ENCODE results near the gene KREMEN2.

DNA sequence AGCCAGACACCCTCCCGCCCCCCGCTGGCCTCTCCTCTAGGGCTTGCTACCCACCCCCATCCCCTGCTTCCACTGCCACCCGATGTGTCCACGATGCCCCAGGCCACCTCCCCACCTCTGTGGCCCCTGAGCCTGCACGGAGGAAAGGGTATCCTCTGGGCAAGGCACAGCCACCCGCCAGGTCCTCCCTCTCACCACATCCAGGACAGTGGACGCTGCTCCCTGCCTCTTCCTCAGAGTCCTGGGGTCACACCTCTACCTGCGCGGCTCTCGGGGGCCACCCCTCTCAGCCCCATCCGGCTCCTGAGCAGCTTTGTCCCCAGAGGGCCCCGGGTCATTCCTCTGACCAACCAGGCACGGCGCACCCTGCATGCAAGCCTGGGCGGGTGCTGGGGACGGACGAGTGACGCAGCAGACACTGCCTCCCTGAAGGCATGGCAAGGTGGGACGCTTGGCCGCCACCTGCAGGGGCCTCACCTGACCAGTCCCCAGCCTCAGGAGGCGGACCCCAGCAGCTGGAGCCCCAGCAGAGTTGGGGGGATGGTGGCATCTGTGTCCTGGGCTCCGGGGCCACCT is 27.6 kb upstream of the KREMEN2 start:
- TF ChIP-seq MLX (CRISPR knock-in tag; IDR thresholded peaks at IDR 0.05): no peak
- no peak for TF ChIP-seq ZNF354B (CRISPR knock-in tag; IDR thresholded peaks at IDR 0.05)
- no peak for TF ChIP-seq EZH2 (conservative IDR thresholded peaks at IDR 0.05; ENCODE audit: low read depth, low read length)
- TF ChIP-seq ZNF609 (CRISPR knock-in tag; IDR thresholded peaks at IDR 0.05; ENCODE audit: borderline replicate concordance): no peak
- TF ChIP-seq TBX3 (IDR thresholded peaks at IDR 0.05; ENCODE audit: borderline replicate concordance): no peak
- no peak for TF ChIP-seq MAX (IDR thresholded peaks at IDR 0.05)
- no peak for TF ChIP-seq ZNF792 (CRISPR knock-in tag; IDR thresholded peaks at IDR 0.05)
- TF ChIP-seq HMG20A (CRISPR knock-in tag; IDR thresholded peaks at IDR 0.05; ENCODE audit: borderline replicate concordance): no peak
- TF ChIP-seq, protein P1, sequence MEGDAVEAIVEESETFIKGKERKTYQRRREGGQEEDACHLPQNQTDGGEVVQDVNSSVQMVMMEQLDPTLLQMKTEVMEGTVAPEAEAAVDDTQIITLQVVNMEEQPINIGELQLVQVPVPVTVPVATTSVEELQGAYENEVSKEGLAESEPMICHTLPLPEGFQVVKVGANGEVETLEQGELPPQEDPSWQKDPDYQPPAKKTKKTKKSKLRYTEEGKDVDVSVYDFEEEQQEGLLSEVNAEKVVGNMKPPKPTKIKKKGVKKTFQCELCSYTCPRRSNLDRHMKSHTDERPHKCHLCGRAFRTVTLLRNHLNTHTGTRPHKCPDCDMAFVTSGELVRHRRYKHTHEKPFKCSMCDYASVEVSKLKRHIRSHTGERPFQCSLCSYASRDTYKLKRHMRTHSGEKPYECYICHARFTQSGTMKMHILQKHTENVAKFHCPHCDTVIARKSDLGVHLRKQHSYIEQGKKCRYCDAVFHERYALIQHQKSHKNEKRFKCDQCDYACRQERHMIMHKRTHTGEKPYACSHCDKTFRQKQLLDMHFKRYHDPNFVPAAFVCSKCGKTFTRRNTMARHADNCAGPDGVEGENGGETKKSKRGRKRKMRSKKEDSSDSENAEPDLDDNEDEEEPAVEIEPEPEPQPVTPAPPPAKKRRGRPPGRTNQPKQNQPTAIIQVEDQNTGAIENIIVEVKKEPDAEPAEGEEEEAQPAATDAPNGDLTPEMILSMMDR (CRISPR knock-in tag; IDR thresholded peaks at IDR 0.05): no peak
- TF ChIP-seq ATF3 (CRISPR knock-in tag; IDR thresholded peaks at IDR 0.05): no peak

All from HepG2 (cell line).